IMR-90 (cell line): ENCODE results near the gene KCTD16. TPM values are rescaled to one million over a fixed set of nuclear protein-coding genes. Genes with fewer than 3 reads are reported as not detected.
A peak's percentile ranks its signal among the peaks of the same experiment; 100 is the strongest.

Experiments used
- ATAC-seq: fragments of 200-7000 bp; cut with Tn5 transposase; 2 replicates; pipeline ENCODE4 v1.9.1; 2020; ENCODE audit warnings: low read depth, mild to moderate bottlenecking, moderate library complexity
- BruUV-seq: library from RNA; stranded (reverse); fragments of 400-500 nt; replicated peaks from 2 replicates; lab custom pipeline; 2021; lab: Mats Ljungman, UMichigan
- CTCF ChIA-PET: fragments of 300-600 bp; formaldehyde crosslinking; extraction: SDS; loops from one replicate; lab custom pipeline; 2021; ENCODE audit warnings: antibody characterized with exemption; lab: Yijun Ruan, JAX
- POLR2A ChIA-PET: fragments of 300-600 bp; sonication (Branson Sonifier 250); formaldehyde crosslinking; loops from one replicate; lab custom pipeline; 2022; ENCODE audit warnings: antibody characterized with exemption; ENCODE audit not compliant: unreplicated experiment; lab: Charles Lee
- DNase-seq: peaks from one replicate; pipeline ENCODE4 v3.0.0; 2013
- H2AFZ ChIP-seq: replicated peaks from 2 replicates; pipeline ENCODE3; 2013; ENCODE audit warnings: low read length, mild to moderate bottlenecking; ENCODE audit not compliant: poor library complexity
- H2AK5ac ChIP-seq: 2 replicates; pipeline ENCODE4 v1.6.1; 2013; ENCODE audit warnings: low read depth, low read length, inconsistent platforms
- H2AK9ac ChIP-seq: replicated peaks from 2 replicates; pipeline ENCODE3; 2013; ENCODE audit warnings: mild to moderate bottlenecking, low read depth, low read length, moderate library complexity; ENCODE audit not compliant: poor library complexity
- H2BK120ac ChIP-seq: 2 replicates; pipeline ENCODE4 v1.6.1; 2013; ENCODE audit warnings: low read depth, low read length, inconsistent platforms
- H2BK15ac ChIP-seq: 3 replicates; pipeline ENCODE4 v1.6.1; 2013; ENCODE audit warnings: low read depth, low read length, inconsistent platforms
- H2BK20ac ChIP-seq: 2 replicates; pipeline ENCODE4 v1.6.1; 2013; ENCODE audit warnings: low read depth, mild to moderate bottlenecking, inconsistent platforms, low read length, moderate library complexity
- H2BK5ac ChIP-seq: 2 replicates; pipeline ENCODE4 v1.6.1; 2013; ENCODE audit warnings: mild to moderate bottlenecking, low read depth, low read length, inconsistent platforms; ENCODE audit not compliant: poor library complexity, severe bottlenecking
- H3K14ac ChIP-seq: replicated peaks from 2 replicates; pipeline ENCODE4 v1.6.1; 2013; ENCODE audit warnings: low read depth, low read length, inconsistent platforms
- H3K18ac ChIP-seq: 2 replicates; pipeline ENCODE4 v1.6.1; 2013; ENCODE audit warnings: low read depth, low read length, control low read depth
- H3K23ac ChIP-seq: 2 replicates; pipeline ENCODE4 v1.6.1; 2013; ENCODE audit warnings: low read depth, low read length, inconsistent platforms
- H3K27ac ChIP-seq: 2 replicates; pipeline ENCODE4 v1.5.1; 2013; ENCODE audit warnings: mild to moderate bottlenecking, control low read depth, low read length; ENCODE audit not compliant: insufficient read depth
- H3K27me3 ChIP-seq: 2 replicates; pipeline ENCODE4 v1.6.1; 2013; ENCODE audit warnings: low read length; ENCODE audit not compliant: control insufficient read depth, insufficient read depth
- H3K36me3 ChIP-seq: 2 replicates; pipeline ENCODE4 v1.6.1; 2013; ENCODE audit warnings: low read length, mixed read lengths; ENCODE audit not compliant: control insufficient read depth, insufficient read depth
- H3K4ac ChIP-seq: 2 replicates; pipeline ENCODE4 v1.6.1; 2013; ENCODE audit warnings: low read depth, low read length, inconsistent platforms
- H3K4me1 ChIP-seq: 2 replicates; pipeline ENCODE4 v1.6.1; 2013; ENCODE audit warnings: low read length, mixed read lengths; ENCODE audit not compliant: control insufficient read depth, insufficient read depth
- H3K4me2 ChIP-seq: 2 replicates; pipeline ENCODE4 v1.6.1; 2013; ENCODE audit warnings: low read depth, mild to moderate bottlenecking, control low read depth, low read length, moderate library complexity
- H3K4me3 ChIP-seq: 2 replicates; pipeline ENCODE4 v1.5.1; 2013; ENCODE audit warnings: low read depth, mild to moderate bottlenecking, control low read depth, low read length, moderate library complexity; ENCODE audit not compliant: insufficient read depth
- H3K56ac ChIP-seq: 2 replicates; pipeline ENCODE4 v1.6.1; 2013; ENCODE audit warnings: low read length, inconsistent platforms; ENCODE audit not compliant: insufficient read depth; ENCODE audit errors: extremely low read depth
- H3K79me1 ChIP-seq, 2 experiments: 2 replicates each; pipeline ENCODE4 v1.6.1; 2013; ENCODE audit warnings: low read length in 2 of 2, inconsistent platforms in 1 of 2, low read depth in 1 of 2
- H3K9ac ChIP-seq: 2 replicates; pipeline ENCODE4 v1.6.1; 2013; ENCODE audit warnings: low read depth, low read length, control low read depth
- H3K9me1 ChIP-seq: 2 replicates; pipeline ENCODE4 v1.6.1; 2013; ENCODE audit warnings: low read length, inconsistent platforms; ENCODE audit not compliant: insufficient read depth
- H3K9me3 ChIP-seq: 2 replicates; pipeline ENCODE4 v1.6.1; 2013; ENCODE audit warnings: low read length; ENCODE audit not compliant: control insufficient read depth, insufficient read depth
- H4K20me1 ChIP-seq: 2 replicates; pipeline ENCODE4 v1.6.1; 2013; ENCODE audit warnings: low read length, inconsistent platforms; ENCODE audit not compliant: insufficient read depth
- H4K5ac ChIP-seq: 2 replicates; pipeline ENCODE4 v1.6.1; 2013; ENCODE audit warnings: mild to moderate bottlenecking, low read depth, low read length, control low read depth
- H4K8ac ChIP-seq, 2 experiments: 2 replicates each; pipeline ENCODE4 v1.6.1; 2013; ENCODE audit warnings: low read depth in 2 of 2, low read length in 2 of 2, control low read depth in 1 of 2, inconsistent platforms in 1 of 2
- H4K91ac ChIP-seq: 2 replicates; pipeline ENCODE4 v1.6.1; 2013; ENCODE audit warnings: low read depth, low read length, inconsistent platforms; ENCODE audit not compliant: insufficient read depth
- BHLHE40 ChIP-seq: fragments of 150-350 bp; IDR thresholded peaks from 2 replicates; pipeline ENCODE4 v1.6.1; 2016; ENCODE audit warnings: mild to moderate bottlenecking, low read depth, low read length
- CEBPB ChIP-seq: IDR thresholded peaks from 2 replicates; pipeline ENCODE4 v1.6.1; 2012; ENCODE audit warnings: low read depth, low read length, improper control_type of control experiment
- CHD1 ChIP-seq: IDR thresholded peaks from 2 replicates; pipeline ENCODE4 v1.6.1; 2012; ENCODE audit warnings: low read depth, low read length, improper control_type of control experiment
- ELK1 ChIP-seq: fragments of 150-350 bp; IDR thresholded peaks from 2 replicates; pipeline ENCODE4 v1.6.1; 2016; ENCODE audit warnings: low read depth, mild to moderate bottlenecking, low read length, moderate library complexity, borderline replicate concordance
- FOS ChIP-seq: fragments of 150-350 bp; IDR thresholded peaks from 2 replicates; pipeline ENCODE4 v1.6.1; 2016; ENCODE audit warnings: low read depth, low read length
- MAFK ChIP-seq: IDR thresholded peaks from 2 replicates; pipeline ENCODE4 v1.6.1; 2012; ENCODE audit warnings: low read depth, low read length, improper control_type of control experiment
- MAZ ChIP-seq: IDR thresholded peaks from 2 replicates; pipeline ENCODE4 v1.6.1; 2012; ENCODE audit warnings: low read depth, mild to moderate bottlenecking, low read length, improper control_type of control experiment, moderate library complexity, borderline replicate concordance
- MXI1 ChIP-seq: IDR thresholded peaks from 2 replicates; pipeline ENCODE4 v1.6.1; 2012; ENCODE audit warnings: low read depth, mild to moderate bottlenecking, low read length, moderate library complexity, borderline replicate concordance
- NFE2L2 ChIP-seq: fragments of 150-350 bp; IDR thresholded peaks from 2 replicates; pipeline ENCODE4 v1.6.1; 2016; ENCODE audit warnings: low read depth, mild to moderate bottlenecking, low read length
- POLR2A ChIP-seq: IDR thresholded peaks from 2 replicates; pipeline ENCODE4 v1.6.1; 2012; ENCODE audit warnings: mild to moderate bottlenecking, low read depth, low read length
- RAD21 ChIP-seq: IDR thresholded peaks from 2 replicates; pipeline ENCODE4 v1.6.1; 2012; ENCODE audit warnings: low read length, improper control_type of control experiment
- RCOR1 ChIP-seq: IDR thresholded peaks from 2 replicates; pipeline ENCODE4 v1.6.1; 2012; ENCODE audit warnings: mild to moderate bottlenecking, low read length, improper control_type of control experiment; ENCODE audit not compliant: insufficient replicate concordance
- RFX5 ChIP-seq: IDR thresholded peaks from 2 replicates; pipeline ENCODE4 v1.8.0; 2012; ENCODE audit warnings: low read depth, mild to moderate bottlenecking, low read length, moderate library complexity
- SMC3 ChIP-seq: fragments of 150-350 bp; IDR thresholded peaks from 2 replicates; pipeline ENCODE4 v1.6.1; 2016; ENCODE audit warnings: low read depth, mild to moderate bottlenecking, antibody characterized with exemption, low read length, moderate library complexity
- USF2 ChIP-seq: fragments of 150-350 bp; IDR thresholded peaks from 2 replicates; pipeline ENCODE4 v1.6.1; 2017; ENCODE audit warnings: mild to moderate bottlenecking, antibody characterized with exemption, low read length, low read depth
- WGBS, 2 experiments: methylation state at CpG; one replicate each; pipeline versions ENCODE4 v1.1.5 to v1.1.7; 2013; ENCODE audit warnings: missing lambda C conversion rate in 2 of 2; ENCODE audit not compliant: insufficient read length in 1 of 2; ENCODE audit errors: extremely low coverage in 2 of 2; 5-methylcytosine and 5-hydroxymethylcytosine counted together
- dilution Hi-C: fragments of 300-500 bp; cut with HindIII; formaldehyde crosslinking; loops from one replicate; pipeline ENCODE4 v1.14.3; 2018; ENCODE audit warnings: low sequenced_read_pairs; ENCODE audit not compliant: unreplicated experiment
- in situ Hi-C: fragments of 300-500 bp; cut with MboI; formaldehyde crosslinking; loops from 3 replicates; pipeline ENCODE4 v1.14.3; 2019; ENCODE audit warnings: low sequenced_read_pairs, inconsistent platforms, mixed read lengths
- intact Hi-C: fragments of 100-400 bp; cut with micrococcal nuclease; formaldehyde crosslinking; loops from 2 replicates; pipeline ENCODE4 v1.10.0; 2022
- polyA plus RNA-seq, 3 experiments: library from polyadenylated mRNA; depleted of rRNA; stranded (reverse); fragments of >200 nt; gene quantifications; 2 replicates each; pipeline ENCODE4 v1.2.3, GENCODE V29; 2012; ENCODE audit warnings: low replicate concordance in 1 of 3
- total RNA-seq: library from RNA; depleted of rRNA; stranded (reverse); fragments of >200 nt; gene quantifications from 2 replicates; pipeline ENCODE4 v1.2.3, GENCODE V29; 2012

KCTD16 gene
- total and polyA plus RNA-seq, 2 of the 4 experiments (the other 2 are of a cell fraction), result 0.43 to 1.1 TPM

- Histone ChIP-seq H3K9me1 (no peaks in the 10 kb centered on the region), H3K27me3 (peaks cover 1% of the 10 kb centered on the region), H4K20me1 (no peaks in the 10 kb centered on the region), H2BK20ac (no peak overlapping the region), H2AK5ac (peak overlapping the region; percentile 29; the same call in 1 of the 2 replicates), H3K9me3 (no peaks in the 10 kb centered on the region), H3K36me3 (no peaks in the 10 kb centered on the region), H3K4me3 (no peak overlapping the region), H3K4ac (no peak overlapping the region), H4K91ac (no peak overlapping the region), H2BK5ac (no peak overlapping the region), H3K79me1 (no peaks in the 10 kb centered on the region), H3K56ac (no peak overlapping the region), H3K18ac (no peak overlapping the region), H3K4me1 (peaks cover 6% of the 10 kb centered on the region), H2BK120ac (no peak overlapping the region), H3K23ac (no peak overlapping the region), H2AFZ (no peak overlapping the region), H3K4me2 (no peak overlapping the region), H3K27ac (no peak overlapping the region), H4K5ac (no peak overlapping the region), H3K14ac (no peak overlapping the region), H3K9ac (no peak overlapping the region), H2BK15ac (no peak overlapping the region), H4K8ac (no peak overlapping the region), H2AK9ac (no peak overlapping the region)
- intact Hi-C loops (loop anchor here (5.0 to 10.0 kb wide), 3 partner anchors 346 to 1923 kb away; no protein-coding TSS in a partner anchor), in situ Hi-C loops (loop anchor here (5.0 to 25.0 kb wide), 4 partner anchors 1136 to 1853 kb away; no protein-coding TSS in a partner anchor), dilution Hi-C loops (no loop called here)
- TF ChIP-seq MXI1, result no peak
- no peak for TF ChIP-seq RAD21
- no peak for TF ChIP-seq NFE2L2
- no peak for TF ChIP-seq ELK1
- TF ChIP-seq FOS, result no peak
- TF ChIP-seq SMC3, result no peak
- no peak for TF ChIP-seq MAFK
- TF ChIP-seq CHD1, result no peak
- TF ChIP-seq USF2, result no peak
- no peak for TF ChIP-seq RFX5
- no peak for TF ChIP-seq BHLHE40
- no peak for TF ChIP-seq CEBPB
- no peak for TF ChIP-seq POLR2A
- no peak for TF ChIP-seq RCOR1
- TF ChIP-seq MAZ, result no peak
- ChIA-PET POLR2A (no interaction called here), CTCF (no interaction called here)
- ATAC-seq (no peak), DNase-seq (no peak)
- no CpG with 5 or more reads among the region's 5 CpGs for WGBS, 2 experiments
- BruUV-seq, result no TSS peak
Measured at GRCh38 chr5:144201588-144201987, 30.9 kb downstream of the KCTD16 start.
